ENCODE data around the gene COL4A2. TPM values are rescaled to one million over a fixed set of nuclear protein-coding genes. Genes with fewer than 3 reads are reported as not detected.
A peak's percentile ranks its signal among the peaks of the same experiment; 100 is the strongest.
"Not testable (repeated sequence)": the region's sequence is repeated elsewhere in the genome, so short reads cannot be mapped to it uniquely, and the experiment has no call there.

COL4A2 gene
- total RNA-seq, 1 donor from 2014 or later = 1,736 TPM

DNA sequence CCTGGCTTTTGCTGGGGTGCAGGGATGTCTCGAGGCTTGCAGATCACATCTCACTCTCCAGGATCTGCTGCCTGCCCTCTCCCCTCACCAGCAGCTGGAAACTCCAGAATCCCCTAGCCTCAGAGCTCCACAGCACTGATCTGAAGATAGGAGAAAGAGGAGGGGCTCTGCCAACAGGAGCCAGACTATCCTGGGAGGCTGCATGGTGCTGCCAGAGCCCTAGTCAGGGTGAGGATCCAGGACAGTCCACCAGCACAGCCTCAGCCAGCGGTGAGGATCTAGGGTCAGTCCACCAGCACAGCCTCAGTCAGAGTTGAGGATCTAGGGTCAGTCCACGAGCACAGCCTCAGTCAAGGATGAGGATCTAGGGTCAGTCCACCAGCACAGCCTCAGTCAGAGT lies 189.2 kb downstream of the COL4A2 start:
- H3K27me3 ChIP-seq (ENCODE audit: control insufficient read depth, insufficient read depth, low read length) = no peaks in the 10 kb centered on the region
- TF ChIP-seq, protein P1, sequence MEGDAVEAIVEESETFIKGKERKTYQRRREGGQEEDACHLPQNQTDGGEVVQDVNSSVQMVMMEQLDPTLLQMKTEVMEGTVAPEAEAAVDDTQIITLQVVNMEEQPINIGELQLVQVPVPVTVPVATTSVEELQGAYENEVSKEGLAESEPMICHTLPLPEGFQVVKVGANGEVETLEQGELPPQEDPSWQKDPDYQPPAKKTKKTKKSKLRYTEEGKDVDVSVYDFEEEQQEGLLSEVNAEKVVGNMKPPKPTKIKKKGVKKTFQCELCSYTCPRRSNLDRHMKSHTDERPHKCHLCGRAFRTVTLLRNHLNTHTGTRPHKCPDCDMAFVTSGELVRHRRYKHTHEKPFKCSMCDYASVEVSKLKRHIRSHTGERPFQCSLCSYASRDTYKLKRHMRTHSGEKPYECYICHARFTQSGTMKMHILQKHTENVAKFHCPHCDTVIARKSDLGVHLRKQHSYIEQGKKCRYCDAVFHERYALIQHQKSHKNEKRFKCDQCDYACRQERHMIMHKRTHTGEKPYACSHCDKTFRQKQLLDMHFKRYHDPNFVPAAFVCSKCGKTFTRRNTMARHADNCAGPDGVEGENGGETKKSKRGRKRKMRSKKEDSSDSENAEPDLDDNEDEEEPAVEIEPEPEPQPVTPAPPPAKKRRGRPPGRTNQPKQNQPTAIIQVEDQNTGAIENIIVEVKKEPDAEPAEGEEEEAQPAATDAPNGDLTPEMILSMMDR (IDR thresholded peaks at IDR 0.05; ENCODE audit: insufficient read depth, low read length, poor library complexity, severe bottlenecking) = no peak
- H3K4me3 ChIP-seq (ENCODE audit: low read depth, low read length) = no peak overlapping the region
- no peak for DNase-seq (ENCODE audit: low read depth)
- H3K36me3 ChIP-seq (ENCODE audit: control insufficient read depth, insufficient read depth, low read length) = peaks cover 19% of the 10 kb centered on the region

DNA sequence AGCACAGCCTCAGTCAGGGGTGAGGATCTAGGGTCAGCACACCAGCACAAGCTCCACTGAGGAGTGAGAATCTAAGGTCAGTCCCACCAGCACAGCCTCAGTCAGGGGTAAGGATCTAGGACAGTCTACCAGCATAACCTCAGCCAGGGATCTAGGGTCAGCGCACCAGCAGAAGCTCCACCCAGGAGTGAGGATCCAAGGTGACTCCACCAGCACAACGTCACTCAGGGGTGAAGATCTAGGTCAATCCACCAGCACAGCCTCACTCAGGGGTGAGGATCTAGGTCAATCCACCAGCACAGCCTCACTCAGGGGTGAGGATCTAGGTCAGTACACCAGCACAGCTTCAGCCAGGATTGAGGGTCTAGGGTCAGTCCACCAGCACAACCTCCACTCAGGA lies 189.9 kb downstream of the COL4A2 start:
- TF ChIP-seq, protein P1 (IDR thresholded peaks at IDR 0.05; ENCODE audit: insufficient read depth, low read length, poor library complexity, severe bottlenecking) = no peak
- no peak overlapping the region for H3K4me3 ChIP-seq (ENCODE audit: low read depth, low read length)
- DNase-seq (ENCODE audit: low read depth) = no peak
- peaks cover 19% of the 10 kb centered on the region for H3K36me3 ChIP-seq (ENCODE audit: control insufficient read depth, insufficient read depth, low read length)
- no peaks in the 10 kb centered on the region for H3K27me3 ChIP-seq (ENCODE audit: control insufficient read depth, insufficient read depth, low read length)

DNA sequence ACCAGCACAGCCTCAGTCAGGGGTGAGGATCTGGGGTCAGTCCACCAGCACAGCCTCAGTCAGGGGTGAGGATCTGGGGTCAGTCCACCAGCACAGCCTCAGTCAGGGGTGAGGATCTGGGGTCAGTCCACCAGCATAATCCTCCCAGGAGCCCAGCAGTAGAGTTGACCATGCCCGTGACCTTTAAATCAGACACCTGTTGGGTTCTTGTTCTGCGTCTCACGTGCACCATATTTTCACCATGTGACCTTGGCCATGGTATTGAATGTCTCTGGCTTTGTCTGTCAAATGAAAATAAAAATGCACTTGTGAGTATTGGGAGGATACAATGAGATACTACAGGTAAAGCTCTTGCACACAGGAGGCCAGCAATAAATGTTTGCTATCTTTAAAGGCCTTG lies 190.8 kb downstream of the COL4A2 start:
- H3K4me3 ChIP-seq (ENCODE audit: low read depth, low read length); DNase-seq (ENCODE audit: low read depth); H3K27me3 ChIP-seq (ENCODE audit: control insufficient read depth, insufficient read depth, low read length): not testable (repeated sequence)
- H3K36me3 ChIP-seq (ENCODE audit: control insufficient read depth, insufficient read depth, low read length) = peaks cover 19% of the 10 kb centered on the region

DNA sequence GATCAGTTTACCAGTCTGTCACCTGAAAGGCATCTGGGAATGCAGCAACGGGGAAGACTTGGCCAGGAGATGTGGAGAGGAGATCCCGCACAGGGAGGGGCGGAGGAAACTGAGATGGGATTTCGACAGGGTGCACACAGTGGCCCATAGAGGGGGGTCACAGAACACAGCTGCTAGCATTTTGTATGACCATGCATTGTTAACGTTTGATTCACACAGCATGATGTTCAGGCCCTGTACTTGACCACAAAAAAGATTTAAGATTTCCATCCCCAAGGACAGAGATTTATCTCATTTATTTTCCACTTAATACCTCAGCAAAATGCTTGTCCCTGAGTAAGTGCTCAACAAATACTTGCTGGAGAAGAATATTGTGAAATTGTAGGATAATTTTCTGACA lies 191.2 kb downstream of the COL4A2 start:
- Histone ChIP-seq H3K36me3 (ENCODE audit: control insufficient read depth, insufficient read depth, low read length) (peaks cover 19% of the 10 kb centered on the region), H3K27me3 (ENCODE audit: control insufficient read depth, insufficient read depth, low read length) (no peaks in the 10 kb centered on the region), H3K4me3 (ENCODE audit: low read depth, low read length) (no peak overlapping the region)
- no peak for DNase-seq (ENCODE audit: low read depth)
- TF ChIP-seq, protein P1 (IDR thresholded peaks at IDR 0.05; ENCODE audit: insufficient read depth, low read length, poor library complexity, severe bottlenecking) = no peak

DNA sequence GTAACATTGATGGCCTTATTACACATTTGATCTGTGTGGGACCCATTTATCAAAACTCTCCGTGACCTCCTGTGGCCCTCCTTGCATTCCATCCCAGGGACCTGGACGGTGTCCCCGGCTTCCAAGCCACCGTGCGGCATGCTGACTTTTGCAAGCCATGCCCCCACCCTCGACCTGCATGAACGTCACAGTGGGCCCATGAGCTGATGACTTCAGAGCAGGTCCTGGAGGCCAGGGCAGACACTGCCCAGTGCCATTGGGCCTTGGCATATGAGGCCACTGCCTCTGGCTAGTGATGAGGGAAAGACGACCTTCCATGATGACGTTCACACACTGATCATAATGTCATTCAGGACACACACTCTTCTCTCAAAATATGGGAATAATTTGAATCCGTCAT lies 191.7 kb downstream of the COL4A2 start:
- no peak overlapping the region for H3K4me3 ChIP-seq (ENCODE audit: low read depth, low read length)
- TF ChIP-seq, protein P1 (IDR thresholded peaks at IDR 0.05; ENCODE audit: insufficient read depth, low read length, poor library complexity, severe bottlenecking) = no peak
- no peak for DNase-seq (ENCODE audit: low read depth)
- H3K27me3 ChIP-seq (ENCODE audit: control insufficient read depth, insufficient read depth, low read length) = no peaks in the 10 kb centered on the region
- peaks cover 19% of the 10 kb centered on the region for H3K36me3 ChIP-seq (ENCODE audit: control insufficient read depth, insufficient read depth, low read length)

DNA sequence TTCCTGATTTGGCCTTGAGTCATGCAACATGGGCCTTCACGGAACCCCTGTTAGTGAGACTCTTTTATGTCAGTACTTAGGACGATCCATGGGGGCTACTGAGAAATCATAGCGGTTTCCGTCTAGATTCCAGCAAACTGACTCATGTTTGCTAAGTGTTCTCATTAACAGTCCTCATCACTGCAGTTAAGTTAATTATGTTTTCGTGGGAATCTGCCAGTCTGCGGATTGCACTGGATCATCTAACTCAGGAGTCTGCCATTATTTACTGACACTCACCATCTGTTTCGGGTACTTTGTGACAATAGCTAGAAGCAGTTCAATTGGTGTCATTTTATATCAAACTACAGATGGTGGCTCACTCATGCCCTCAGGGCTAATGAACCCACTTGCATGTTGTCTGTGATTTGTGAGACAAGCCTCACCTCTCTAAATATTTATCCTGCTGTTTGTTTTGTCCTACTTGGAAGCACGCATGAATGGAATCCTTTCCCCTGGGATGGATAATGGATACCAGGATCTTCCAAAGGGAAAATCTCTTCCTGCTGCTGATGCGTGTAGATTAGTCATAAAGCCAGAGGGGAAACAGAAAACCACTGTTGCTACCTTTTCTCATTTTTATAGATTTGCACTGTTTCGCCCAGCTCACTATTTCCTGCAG lies 192.7 kb downstream of the COL4A2 start:
- TF ChIP-seq, protein P1 (IDR thresholded peaks at IDR 0.05; ENCODE audit: insufficient read depth, low read length, poor library complexity, severe bottlenecking) = no peak
- Histone ChIP-seq H3K4me3 (ENCODE audit: low read depth, low read length) (no peak overlapping the region), H3K27me3 (ENCODE audit: control insufficient read depth, insufficient read depth, low read length) (no peaks in the 10 kb centered on the region), H3K36me3 (ENCODE audit: control insufficient read depth, insufficient read depth, low read length) (peaks cover 19% of the 10 kb centered on the region)
- DNase-seq (ENCODE audit: low read depth) = peak; percentile 35
